ENCODE measurements around the gene ASCL1.

ASCL1 gene

DNA sequence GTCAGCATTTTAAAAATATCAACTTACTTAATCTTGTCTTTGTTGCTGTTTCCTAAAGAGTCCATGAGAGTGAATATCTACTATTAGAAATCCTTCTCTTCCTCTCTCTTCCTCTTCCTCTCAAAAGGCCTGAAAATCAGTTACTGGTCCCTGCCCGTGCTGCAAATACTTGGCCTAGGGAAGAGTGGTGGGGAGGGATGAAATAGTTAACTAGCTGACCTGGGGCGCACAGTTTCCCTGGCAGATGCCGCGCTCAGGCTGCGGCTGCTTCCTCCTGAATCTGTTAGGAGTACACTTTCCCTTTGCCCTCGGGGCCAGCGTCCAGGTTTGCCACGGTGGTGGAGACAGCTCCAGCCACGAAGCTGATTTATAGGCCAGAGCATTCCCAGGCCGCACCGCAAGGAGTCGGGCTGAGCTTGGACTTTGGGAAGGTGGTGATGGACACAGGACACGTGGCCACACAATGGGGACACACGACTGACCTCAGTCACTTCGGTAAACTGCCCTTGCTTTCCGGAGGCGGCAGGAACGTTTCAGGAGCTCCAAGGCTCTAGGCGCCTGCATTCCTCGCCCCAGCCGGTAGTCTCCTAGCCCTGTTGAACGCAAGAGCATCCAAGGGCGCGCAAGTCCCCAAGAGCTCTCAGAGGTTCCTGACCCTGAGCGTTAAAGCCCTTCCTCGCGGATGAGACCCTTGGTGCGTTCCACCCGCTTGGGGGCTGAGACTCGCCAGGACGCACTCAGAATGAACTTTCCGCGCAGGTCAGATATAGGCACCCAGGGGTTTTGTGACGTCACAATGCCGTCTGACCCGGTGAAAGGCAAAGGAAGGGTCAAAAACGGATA is 7.1 kb upstream of the ASCL1 start:
- in situ Hi-C loops (cut with HindIII; ENCODE audit: low sequenced_read_pairs), result no loop called here
- TF ChIP-seq, protein P1, sequence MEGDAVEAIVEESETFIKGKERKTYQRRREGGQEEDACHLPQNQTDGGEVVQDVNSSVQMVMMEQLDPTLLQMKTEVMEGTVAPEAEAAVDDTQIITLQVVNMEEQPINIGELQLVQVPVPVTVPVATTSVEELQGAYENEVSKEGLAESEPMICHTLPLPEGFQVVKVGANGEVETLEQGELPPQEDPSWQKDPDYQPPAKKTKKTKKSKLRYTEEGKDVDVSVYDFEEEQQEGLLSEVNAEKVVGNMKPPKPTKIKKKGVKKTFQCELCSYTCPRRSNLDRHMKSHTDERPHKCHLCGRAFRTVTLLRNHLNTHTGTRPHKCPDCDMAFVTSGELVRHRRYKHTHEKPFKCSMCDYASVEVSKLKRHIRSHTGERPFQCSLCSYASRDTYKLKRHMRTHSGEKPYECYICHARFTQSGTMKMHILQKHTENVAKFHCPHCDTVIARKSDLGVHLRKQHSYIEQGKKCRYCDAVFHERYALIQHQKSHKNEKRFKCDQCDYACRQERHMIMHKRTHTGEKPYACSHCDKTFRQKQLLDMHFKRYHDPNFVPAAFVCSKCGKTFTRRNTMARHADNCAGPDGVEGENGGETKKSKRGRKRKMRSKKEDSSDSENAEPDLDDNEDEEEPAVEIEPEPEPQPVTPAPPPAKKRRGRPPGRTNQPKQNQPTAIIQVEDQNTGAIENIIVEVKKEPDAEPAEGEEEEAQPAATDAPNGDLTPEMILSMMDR (IDR thresholded peaks at IDR 0.05; ENCODE audit: low read depth, low read length, missing control alignments), result no peak
- no peak overlapping the region for H3K4me3 ChIP-seq (ENCODE audit: low read depth, low read length)
- no peak for DNase-seq (ENCODE audit: low read depth)

DNA sequence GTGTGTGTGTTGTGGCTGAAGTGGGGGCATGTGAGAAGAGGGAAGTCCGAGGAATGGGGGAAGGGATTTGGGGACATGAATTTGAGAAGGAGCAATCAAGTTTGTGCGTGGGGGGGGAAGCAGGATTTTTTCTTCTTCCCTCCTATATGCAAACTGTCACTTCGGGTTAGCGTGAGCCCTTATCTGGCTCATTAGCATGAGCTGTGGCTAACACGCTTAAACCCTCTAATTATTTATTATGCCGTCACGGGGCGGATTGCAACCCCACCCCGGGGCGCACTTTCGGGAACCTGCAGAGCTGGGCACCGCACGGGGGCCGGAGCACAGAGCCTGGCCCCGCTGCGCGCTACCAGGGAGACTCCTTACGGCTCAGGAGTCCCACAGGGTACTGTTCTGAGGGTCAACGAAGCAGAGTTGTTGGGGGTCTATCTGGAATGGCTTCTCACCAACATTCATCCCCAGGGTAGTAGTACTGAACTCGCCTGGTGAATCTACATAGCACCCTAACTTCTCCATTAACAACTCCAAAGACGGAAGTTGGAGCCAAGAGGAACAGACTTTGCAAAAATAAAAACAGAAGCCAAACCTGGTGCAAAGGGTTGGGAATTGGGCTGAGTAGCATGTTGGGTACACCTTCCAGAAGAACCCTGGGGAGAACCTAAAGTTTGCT is 6.4 kb upstream of the ASCL1 start:
- H3K4me3 ChIP-seq (ENCODE audit: low read depth, low read length), result no peak overlapping the region
- DNase-seq (ENCODE audit: low read depth), result no peak
- in situ Hi-C loops (cut with HindIII; ENCODE audit: low sequenced_read_pairs), result no loop called here
- TF ChIP-seq, protein P1 (IDR thresholded peaks at IDR 0.05; ENCODE audit: low read depth, low read length, missing control alignments), result no peak

- no peak for DNase-seq (ENCODE audit: low read depth)
- no peak overlapping the region for H3K4me3 ChIP-seq (ENCODE audit: low read depth, low read length)
- in situ Hi-C loops (cut with HindIII; ENCODE audit: low sequenced_read_pairs), result no loop called here
- TF ChIP-seq, protein P1 (IDR thresholded peaks at IDR 0.05; ENCODE audit: low read depth, low read length, missing control alignments), result no peak
Measured at GRCh38 chr12:102951841-102952240, 5.6 kb upstream of the ASCL1 start.

DNA sequence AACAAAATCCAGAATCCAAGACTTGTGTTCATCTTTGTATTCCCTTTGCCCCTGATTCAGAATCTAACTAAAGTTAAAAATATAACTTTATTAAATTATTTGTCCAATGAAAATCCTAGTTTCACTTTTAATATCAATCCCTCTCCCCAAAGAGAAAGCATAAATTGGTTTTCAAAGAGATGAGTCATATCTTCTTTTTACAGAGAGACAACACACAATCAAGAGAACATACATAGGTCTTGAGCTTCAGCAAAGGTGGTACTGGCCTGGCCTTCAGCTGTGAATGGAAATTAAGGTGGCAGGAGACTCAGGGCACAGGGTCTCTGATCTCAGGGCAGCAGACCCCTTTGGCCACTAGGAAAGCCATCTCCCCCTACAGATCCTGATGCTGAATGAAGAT is 4.3 kb upstream of the ASCL1 start:
- DNase-seq (ENCODE audit: low read depth), result no peak
- no peak overlapping the region for H3K4me3 ChIP-seq (ENCODE audit: low read depth, low read length)
- in situ Hi-C loops (cut with HindIII; ENCODE audit: low sequenced_read_pairs), result no loop called here
- TF ChIP-seq, protein P1 (IDR thresholded peaks at IDR 0.05; ENCODE audit: low read depth, low read length, missing control alignments), result no peak

GRCh38 chr12:102954134-102954533 is 3.3 kb upstream of the ASCL1 start:
- H3K4me3 ChIP-seq (ENCODE audit: low read depth, low read length), result no peak overlapping the region
- TF ChIP-seq, protein P1 (IDR thresholded peaks at IDR 0.05; ENCODE audit: low read depth, low read length, missing control alignments), result no peak
- DNase-seq (ENCODE audit: low read depth), result no peak
- in situ Hi-C loops (cut with HindIII; ENCODE audit: low sequenced_read_pairs), result no loop called here

- no peak for DNase-seq (ENCODE audit: low read depth)
- in situ Hi-C loops (cut with HindIII; ENCODE audit: low sequenced_read_pairs), result no loop called here
- TF ChIP-seq, protein P1 (IDR thresholded peaks at IDR 0.05; ENCODE audit: low read depth, low read length, missing control alignments), result no peak
- no peak overlapping the region for H3K4me3 ChIP-seq (ENCODE audit: low read depth, low read length)
Measured at GRCh38 chr12:102955926-102956737, 1.3 kb upstream of the ASCL1 start.

Measured in astrocyte of the cerebellum (primary cell).